ENCODE measurements around the gene SUGP2.

SUGP2 gene

GRCh38 chr19:18993115-18993514 lies 40.2 kb downstream of the SUGP2 start:
- DNase-seq (ENCODE audit: low read depth in 2 of 3, low spot score in 1 of 3), result no peak

- DNase-seq (ENCODE audit: low read depth in 2 of 3, low spot score in 1 of 3), result no peak
These were observed 40.6 kb downstream of the SUGP2 start for GRCh38 chr19:18992696-18993095.

DNA sequence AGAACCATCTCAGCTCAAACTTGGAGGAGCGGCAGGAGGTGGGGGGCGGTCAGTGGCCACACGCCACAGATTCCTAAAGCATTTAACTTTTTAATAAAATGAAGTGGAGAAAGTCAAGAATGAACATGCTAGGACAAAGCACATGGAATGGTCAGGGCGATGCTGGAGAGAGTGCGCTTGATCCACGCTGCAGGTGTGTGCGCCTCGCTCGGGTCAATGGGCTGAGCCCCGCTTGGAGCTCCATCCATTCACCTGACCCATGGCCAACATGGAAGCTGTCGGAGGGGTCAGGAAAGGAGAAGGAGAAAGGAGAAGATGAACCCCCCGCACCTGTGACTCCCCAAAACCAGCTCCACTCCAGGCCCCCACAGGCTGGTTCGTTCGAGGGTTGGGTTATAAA lies 41.8 kb downstream of the SUGP2 start:
- DNase-seq (ENCODE audit: low read depth in 2 of 3, low spot score in 1 of 3), result no peak

DNA sequence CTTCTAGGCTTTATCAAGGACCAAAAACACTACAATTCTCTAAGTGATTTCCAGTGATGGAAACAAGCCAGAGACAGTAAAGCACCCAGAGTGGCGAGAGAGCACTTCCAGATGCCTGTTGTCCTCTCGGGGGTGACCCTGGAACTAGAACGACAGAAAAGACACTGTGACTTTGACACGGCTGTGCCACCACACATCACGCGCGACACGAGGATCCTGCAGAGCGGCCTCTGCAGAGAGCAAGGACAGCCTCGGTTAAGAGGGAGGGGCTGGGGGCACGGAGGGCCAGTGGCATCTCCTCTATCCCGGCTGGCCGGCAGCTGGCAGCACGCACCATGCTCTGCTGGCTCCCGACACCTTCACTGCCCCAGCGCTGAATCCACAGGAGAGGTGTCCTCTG lies 42.3 kb downstream of the SUGP2 start:
- DNase-seq (ENCODE audit: low read depth in 2 of 3, low spot score in 1 of 3), result no peak

GRCh38 chr19:18990128-18990708 lies 43.1 kb downstream of the SUGP2 start:
- DNase-seq (ENCODE audit: low read depth in 2 of 3, low spot score in 1 of 3), result no peak

- no peak for DNase-seq (ENCODE audit: low read depth in 2 of 3, low spot score in 1 of 3)
These were observed 44.0 kb downstream of the SUGP2 start for GRCh38 chr19:18989316-18989715.

DNA sequence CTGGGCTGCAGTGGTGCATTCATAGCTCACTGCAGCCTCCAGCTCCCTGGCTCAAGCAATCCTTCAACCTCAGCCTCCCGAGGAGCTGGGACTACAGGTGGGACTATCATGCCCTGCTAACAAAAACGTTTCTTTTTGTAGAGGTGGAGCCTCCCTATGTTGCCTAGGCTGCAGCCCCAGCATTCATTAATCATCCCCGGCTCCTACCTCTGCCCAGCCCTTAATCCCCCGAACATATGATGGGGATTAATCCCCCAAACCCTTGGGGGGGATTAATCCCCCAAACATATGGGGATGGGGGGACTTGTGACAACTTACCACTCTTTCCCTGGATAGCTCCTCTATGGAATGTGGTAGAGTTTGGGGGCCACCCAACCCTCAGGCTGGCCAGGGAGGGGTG lies 45.9 kb downstream of the SUGP2 start:
- no peak for DNase-seq (ENCODE audit: low read depth in 2 of 3, low spot score in 1 of 3)

DNA sequence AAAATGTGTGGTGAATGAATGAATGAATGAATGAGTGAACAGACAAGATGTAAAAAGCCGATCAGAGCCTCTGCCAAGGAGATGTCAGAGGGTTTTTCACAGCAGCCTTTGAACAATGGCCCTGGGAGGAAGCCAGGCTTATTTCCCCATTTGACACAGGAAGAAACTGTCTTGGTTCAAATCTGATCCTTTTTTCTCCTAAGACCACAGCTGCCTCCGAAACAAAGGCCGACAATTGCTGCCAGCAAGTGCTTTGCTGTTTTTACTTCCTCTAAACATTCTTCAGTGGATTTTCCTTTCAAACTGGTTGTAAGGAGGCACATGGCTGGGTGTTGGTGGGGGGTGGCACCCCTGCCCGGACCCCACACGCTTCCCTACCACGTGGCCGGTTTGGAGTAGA lies 48.1 kb downstream of the SUGP2 start:
- DNase-seq (ENCODE audit: low read depth in 2 of 3, low spot score in 1 of 3), result no peak

DNA sequence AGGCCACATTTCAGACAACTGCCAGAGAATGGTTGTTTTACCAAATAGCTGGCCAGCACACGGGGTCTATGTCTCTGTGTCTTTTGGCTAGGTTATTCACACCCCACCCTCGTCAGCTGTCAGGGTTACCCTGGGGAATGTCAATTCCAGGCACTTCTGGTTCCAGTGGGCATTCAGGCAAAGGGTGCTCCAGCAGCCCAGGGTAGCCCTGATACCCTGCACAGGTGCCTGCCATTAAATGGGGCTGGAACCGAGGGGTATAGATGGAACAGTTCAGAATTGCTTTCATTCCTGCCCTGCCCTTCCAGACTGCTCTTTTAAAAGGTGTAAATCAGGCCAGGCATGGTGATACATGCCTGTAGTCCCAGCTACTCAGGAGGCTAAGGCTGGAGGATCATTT lies 49.1 kb downstream of the SUGP2 start:
- no peak for DNase-seq (ENCODE audit: low read depth in 2 of 3, low spot score in 1 of 3)

GRCh38 chr19:18982669-18983068 lies 50.6 kb downstream of the SUGP2 start:
- DNase-seq (ENCODE audit: low read depth in 2 of 3, low spot score in 1 of 3), result no peak

DNA sequence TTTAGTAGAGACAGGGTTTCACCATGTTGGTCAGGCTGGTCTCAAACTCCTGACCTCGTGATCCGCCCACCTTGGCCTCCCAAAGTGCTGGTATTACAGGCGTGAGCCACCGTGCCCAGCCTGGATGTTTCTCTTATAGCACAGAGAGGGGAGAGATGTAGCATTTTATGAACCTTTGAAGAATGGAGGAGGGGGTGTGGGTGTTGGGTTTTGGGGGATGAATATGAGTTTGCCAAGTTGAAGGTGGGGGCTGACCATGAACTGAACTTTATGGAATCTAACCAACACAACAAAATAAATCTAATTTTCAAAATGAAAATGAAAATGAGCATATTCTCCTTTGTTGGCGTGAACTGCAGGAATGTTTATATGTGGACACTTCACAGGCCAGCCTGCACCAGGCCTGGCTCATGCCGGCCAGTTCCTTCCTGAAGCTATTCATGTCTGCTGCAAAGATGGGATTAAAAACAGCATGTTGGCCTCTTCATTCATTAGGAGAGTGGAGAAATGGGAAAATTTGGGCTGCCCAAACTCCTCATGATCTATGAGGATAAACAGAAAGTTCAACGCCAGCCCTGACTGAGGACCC lies 52.8 kb downstream of the SUGP2 start:
- no peak for DNase-seq (ENCODE audit: low read depth in 2 of 3, low spot score in 1 of 3)

DNA sequence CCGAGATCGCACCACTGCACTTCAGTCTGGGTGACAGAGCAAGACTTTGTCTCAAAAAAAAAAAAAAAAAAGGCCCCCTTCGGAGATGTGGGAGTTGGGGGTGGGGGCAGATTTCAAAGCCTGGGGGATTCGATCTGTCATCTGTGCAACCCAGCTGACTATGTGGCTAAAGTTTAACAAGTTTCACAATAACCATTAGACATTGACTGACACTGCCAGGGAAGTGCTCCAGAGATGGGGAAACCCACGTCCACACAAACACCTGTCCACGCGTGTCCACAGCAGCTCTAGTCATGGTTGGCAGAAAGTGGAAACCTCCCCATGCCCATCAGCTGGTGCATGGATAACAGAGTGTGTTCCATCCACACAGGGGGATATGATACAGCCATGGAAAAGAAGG lies 54.7 kb downstream of the SUGP2 start:
- no peak for DNase-seq (ENCODE audit: low read depth in 2 of 3, low spot score in 1 of 3)

DNA sequence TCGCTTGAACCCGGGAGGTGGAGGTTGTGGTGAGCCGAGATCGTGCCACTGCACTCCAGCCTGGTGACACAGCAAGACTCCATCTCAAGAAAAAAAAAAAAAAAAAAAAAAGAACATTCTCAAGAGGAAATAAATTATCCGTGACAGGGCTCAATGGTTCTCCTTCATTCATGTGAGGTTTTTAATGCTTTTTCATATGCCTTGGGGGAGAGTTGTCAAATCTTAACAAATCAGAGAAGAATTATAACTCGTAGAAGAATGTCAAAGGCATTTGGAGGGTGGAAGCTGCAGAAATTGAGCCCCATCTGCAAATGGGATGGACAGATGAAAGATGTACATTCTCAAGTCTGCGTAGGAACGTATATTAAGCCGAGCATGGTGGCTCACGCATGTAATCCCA lies 57.4 kb downstream of the SUGP2 start:
- no peak for DNase-seq (ENCODE audit: low read depth in 2 of 3, low spot score in 1 of 3)

DNA sequence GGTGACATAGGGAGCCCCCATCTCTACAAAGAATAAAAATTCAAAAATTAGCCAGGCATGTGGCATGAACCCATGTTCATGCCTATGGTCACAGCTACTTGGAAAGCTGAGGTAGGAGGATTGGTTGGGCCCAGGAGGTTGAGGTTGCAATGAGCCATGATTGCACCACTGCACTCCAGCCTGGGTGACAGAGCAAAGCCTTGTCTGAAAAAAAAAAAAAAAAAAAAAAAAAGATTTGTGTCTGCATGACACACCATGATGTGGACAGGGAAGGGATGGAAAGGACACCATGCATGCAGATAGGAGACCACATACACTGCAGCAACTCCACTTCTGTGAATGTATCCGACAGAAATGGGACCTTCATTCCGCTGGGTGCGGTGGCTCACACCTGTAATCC lies 58.3 kb downstream of the SUGP2 start:
- DNase-seq (ENCODE audit: low read depth in 2 of 3, low spot score in 1 of 3), result no peak

DNA sequence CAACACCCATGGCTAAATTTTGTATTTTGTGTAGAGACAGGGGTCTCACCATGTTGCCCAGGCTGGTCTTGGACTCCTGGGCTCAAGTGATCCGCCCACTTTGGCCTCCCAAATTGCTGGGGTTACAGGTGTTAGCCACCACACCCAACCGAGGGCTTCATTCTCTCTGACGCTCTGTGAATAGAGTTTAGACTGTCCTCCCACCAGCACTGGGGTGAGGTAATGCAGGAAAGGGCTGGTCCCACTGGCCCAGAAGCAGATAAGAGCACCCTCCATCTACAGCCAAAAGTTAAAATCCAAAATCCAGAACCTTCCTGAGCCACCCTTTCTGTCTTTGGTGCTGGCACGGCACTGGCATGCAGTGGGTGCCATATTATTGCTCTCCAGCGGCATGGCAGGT lies 60.5 kb downstream of the SUGP2 start:
- DNase-seq (ENCODE audit: low read depth in 2 of 3, low spot score in 1 of 3), result no peak

DNA sequence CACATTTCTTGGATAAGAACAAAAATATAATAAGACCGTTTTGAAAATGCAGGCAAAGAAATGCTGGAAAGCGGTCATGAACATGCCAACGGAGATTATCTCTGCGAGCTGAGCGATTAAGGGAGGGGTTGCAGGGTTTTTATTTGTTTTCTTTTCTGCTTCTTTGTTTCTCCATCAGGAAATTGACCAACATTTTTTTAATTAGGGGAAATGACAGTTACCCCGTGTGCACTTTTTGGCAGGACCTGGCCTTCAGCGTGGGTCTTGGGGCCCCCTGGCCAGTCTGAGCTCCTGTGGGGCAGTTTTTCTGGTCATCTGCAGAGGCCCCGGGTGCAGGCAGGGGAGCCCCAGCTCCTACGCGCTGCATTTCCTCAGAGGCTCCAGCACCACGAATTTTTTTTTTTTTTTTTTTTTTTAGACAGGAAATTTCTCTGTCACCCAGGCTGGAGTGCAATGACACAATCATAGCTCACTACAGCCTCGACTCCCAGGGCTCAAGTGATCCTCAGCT lies 61.0 kb downstream of the SUGP2 start:
- DNase-seq (ENCODE audit: low read depth in 2 of 3, low spot score in 1 of 3), result no peak

- DNase-seq (ENCODE audit: low read depth in 2 of 3, low spot score in 1 of 3), result no peak
These were observed 63.2 kb downstream of the SUGP2 start for GRCh38 chr19:18969931-18970659.

- no peak for DNase-seq (ENCODE audit: low read depth in 2 of 3, low spot score in 1 of 3)
These were observed 65.8 kb downstream of the SUGP2 start for GRCh38 chr19:18967358-18968146.

- DNase-seq (ENCODE audit: low read depth in 2 of 3, low spot score in 1 of 3), result no peak
These were observed 67.0 kb downstream of the SUGP2 start for GRCh38 chr19:18966307-18966706.

DNA sequence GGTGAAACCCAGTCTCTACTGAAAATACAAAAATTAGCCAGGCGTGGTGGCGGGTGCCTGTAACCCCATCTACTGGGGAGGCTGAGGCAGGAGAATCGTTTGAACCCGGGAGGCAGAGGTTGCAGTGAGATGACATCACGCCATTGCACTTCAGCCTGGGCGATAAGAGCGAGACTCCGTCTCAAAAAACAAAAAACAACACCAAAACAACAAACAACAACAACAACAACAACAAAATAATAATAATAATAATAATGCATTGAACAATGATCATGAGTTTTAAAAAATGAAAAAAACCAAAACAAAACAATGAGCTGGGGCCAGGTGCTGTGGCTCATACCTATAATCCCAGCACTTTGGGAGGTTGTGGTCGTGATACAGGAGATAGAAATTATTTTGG lies 69.2 kb downstream of the SUGP2 start:
- no peak for DNase-seq (ENCODE audit: low read depth in 2 of 3, low spot score in 1 of 3)

GRCh38 chr19:18961767-18962620 lies 71.3 kb downstream of the SUGP2 start:
- DNase-seq (ENCODE audit: low read depth in 2 of 3, low spot score in 1 of 3), result no peak
